Thyroid gland (tissue), 4 donors: Measurements from ENCODE around the gene DENND5A.

ENCODE experiments used
- CTCF ChIP-seq, 6 experiments: fragments of 200-600 bp in 3 of 6; fragments of 450-650 bp in 3 of 6; sonication (generic) in 3 of 6; IDR thresholded peaks; one replicate each; pipeline ENCODE4 v1.5.1; 2016 to 2019; ENCODE audit warnings: antibody characterized with exemption in 6 of 6, mild to moderate bottlenecking in 2 of 6, inconsistent platforms in 1 of 6, moderate library complexity in 1 of 6
- POLR2A ChIP-seq, 2 donors: fragments of 450-650 bp; IDR thresholded peaks; one replicate each; pipeline ENCODE4 v1.6.1; 2017; ENCODE audit warnings: antibody characterized with exemption in 2 of 2, mild to moderate bottlenecking in 2 of 2, moderate library complexity in 1 of 2

DNA sequence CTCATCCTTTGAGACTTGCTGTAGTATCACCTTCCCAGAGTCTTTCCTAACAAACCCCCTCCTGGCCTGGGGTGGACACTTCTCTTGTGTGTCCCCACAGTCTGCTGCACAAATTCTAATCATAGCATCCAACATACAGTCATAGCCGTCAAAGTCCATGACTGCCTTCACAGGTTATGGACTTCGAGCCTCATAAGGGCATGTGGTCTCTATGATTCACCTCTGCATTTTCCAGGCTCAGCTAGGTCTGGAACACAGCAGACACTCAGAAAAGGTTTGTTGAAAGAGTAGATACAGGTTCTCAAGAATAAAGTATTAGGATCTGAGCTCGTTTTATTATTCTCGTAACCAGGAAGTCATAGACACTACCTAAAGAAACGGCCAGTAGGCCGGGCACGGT lies 160.6 kb downstream of the DENND5A start:
- TF ChIP-seq POLR2A (IDR thresholded peaks at IDR 0.05), result no peak
- no peak for TF ChIP-seq CTCF (IDR thresholded peaks at IDR 0.05)
